Measurements from ENCODE around the gene SEMG1.

The SEMG1 gene, protein sequence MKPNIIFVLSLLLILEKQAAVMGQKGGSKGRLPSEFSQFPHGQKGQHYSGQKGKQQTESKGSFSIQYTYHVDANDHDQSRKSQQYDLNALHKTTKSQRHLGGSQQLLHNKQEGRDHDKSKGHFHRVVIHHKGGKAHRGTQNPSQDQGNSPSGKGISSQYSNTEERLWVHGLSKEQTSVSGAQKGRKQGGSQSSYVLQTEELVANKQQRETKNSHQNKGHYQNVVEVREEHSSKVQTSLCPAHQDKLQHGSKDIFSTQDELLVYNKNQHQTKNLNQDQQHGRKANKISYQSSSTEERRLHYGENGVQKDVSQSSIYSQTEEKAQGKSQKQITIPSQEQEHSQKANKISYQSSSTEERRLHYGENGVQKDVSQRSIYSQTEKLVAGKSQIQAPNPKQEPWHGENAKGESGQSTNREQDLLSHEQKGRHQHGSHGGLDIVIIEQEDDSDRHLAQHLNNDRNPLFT

DNA sequence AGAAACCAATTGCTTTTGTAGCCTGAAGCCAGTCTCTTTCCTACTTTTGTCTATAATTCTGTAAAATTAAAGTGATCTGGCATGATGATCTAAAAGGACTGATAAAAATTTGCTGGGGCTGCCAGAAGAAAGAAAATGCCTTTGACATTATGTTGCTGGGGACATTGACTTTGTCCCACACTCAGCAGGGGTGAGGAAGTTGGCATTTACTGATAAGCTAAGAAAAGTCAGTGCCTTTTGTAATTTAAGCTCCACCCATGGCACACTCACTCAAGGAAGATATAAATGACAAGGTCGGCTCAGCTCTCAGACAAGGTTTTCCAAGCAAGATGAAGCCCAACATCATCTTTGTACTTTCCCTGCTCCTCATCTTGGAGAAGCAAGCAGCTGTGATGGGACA lies at the start of gene SEMG1:
SEMG1 (plus strand) TSS at position 309 of the 400 bp plus-strand sequence; CDS start at position 330, 21 bp downstream.
- DNase-seq (ENCODE audit: low spot score): no peak

DNA sequence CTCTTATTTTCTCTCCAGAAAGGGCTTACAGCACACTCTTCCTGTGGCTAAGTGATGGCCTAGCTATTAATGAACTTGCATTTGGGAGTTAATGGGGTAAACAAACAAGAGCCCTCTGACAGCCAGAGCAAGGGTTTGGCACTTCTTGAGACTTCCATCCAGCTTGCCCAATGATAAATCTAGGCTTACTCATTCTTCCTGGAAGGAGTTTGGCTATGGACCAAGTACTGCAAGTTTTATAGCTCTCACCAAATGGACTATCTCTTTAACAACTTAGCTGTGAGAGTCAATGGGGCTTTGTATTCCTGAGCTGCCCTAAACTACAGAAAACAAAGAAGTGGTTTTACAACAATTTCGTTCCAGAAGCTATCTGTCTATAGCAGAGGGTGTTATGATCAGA lies 48.9 kb upstream of the SEMG1 start:
- no peak for DNase-seq (ENCODE audit: low spot score)
- in situ Hi-C loops (cut with MboI; ENCODE audit: low pct_unique_long_range_greater_than_20kb, low sequenced_read_pairs, unreplicated experiment): no loop called here
- no peak for TF ChIP-seq CTCF (IDR thresholded peaks at IDR 0.05; ENCODE audit: extremely low read depth, insufficient read depth, missing control alignments)

More for the DNA sequence above, at the start of gene SEMG1:
- no peak for TF ChIP-seq CTCF (IDR thresholded peaks at IDR 0.05; ENCODE audit: extremely low read depth, insufficient read depth, missing control alignments)
- in situ Hi-C loops (cut with MboI; ENCODE audit: low pct_unique_long_range_greater_than_20kb, low sequenced_read_pairs, unreplicated experiment): no loop called here

DNA sequence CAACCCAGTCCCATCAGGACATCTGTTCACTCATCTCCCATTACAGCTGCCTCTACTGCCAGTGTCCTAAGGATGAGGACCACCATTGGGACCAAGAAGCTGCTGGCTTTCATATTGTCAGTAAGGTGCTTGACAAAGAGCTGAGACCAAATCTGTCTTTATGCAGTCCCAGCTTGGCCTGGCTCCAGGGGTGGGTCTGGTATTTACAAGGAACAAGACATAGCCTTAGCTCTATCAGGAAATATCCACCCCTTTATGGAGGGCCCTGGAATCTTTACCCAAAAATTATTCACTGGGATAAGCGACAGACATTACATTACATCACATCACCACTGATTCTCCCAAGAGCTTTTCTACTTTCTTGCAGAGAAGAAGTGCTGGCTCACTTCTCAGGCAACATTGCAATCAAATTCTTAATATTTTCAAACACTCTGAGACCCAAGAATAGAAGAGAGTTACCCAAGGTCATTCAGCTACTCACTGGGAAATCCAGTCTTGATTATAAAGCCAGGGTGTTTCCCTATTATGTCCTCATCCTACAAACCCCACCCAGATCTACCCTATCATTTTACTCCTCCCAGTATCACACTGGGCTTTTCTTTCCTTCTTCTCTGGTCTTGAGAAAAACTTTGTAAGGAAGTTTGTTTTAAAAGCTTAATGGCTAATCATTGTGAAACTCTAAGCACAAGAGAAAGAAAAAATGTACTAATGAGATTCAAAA lies 43.6 kb upstream of the SEMG1 start:
- no peak for TF ChIP-seq CTCF (IDR thresholded peaks at IDR 0.05; ENCODE audit: extremely low read depth, insufficient read depth, missing control alignments)
- in situ Hi-C loops (cut with MboI; ENCODE audit: low pct_unique_long_range_greater_than_20kb, low sequenced_read_pairs, unreplicated experiment): no loop called here

DNA sequence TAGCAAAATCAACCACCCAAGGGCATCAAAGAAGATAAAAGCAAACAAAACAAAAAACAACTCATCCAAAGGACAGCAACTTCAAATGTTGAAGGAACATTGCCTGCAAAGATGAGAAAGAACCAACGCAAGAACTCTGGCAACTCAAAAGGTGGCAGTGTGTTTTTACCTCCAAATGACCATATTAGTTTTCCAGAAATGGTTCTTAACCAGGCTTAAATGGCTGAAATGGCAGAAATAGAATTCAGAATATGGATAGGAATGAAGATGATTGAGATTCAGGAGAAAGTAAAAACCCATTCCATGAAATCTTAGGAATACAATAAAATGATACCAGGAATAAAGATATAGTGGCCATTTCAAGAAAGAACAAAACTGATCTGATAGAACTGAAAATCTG lies 41.9 kb upstream of the SEMG1 start:
- no peak for DNase-seq (ENCODE audit: low spot score)
- in situ Hi-C loops (cut with MboI; ENCODE audit: low pct_unique_long_range_greater_than_20kb, low sequenced_read_pairs, unreplicated experiment): no loop called here
- TF ChIP-seq CTCF (IDR thresholded peaks at IDR 0.05; ENCODE audit: extremely low read depth, insufficient read depth, missing control alignments): no peak

More for the DNA sequence above, 43.6 kb upstream of the SEMG1 start:
- DNase-seq (ENCODE audit: low spot score): no peak

GRCh38 chr20:45173522-45173921 lies 33.3 kb upstream of the SEMG1 start:
- DNase-seq (ENCODE audit: low spot score): no peak
- in situ Hi-C loops (cut with MboI; ENCODE audit: low pct_unique_long_range_greater_than_20kb, low sequenced_read_pairs, unreplicated experiment): no loop called here
- TF ChIP-seq CTCF (IDR thresholded peaks at IDR 0.05; ENCODE audit: extremely low read depth, insufficient read depth, missing control alignments): no peak

- in situ Hi-C loops (cut with MboI; ENCODE audit: low pct_unique_long_range_greater_than_20kb, low sequenced_read_pairs, unreplicated experiment): no loop called here
- no peak for DNase-seq (ENCODE audit: low spot score)
- TF ChIP-seq CTCF (IDR thresholded peaks at IDR 0.05; ENCODE audit: extremely low read depth, insufficient read depth, missing control alignments): no peak
Observed at GRCh38 chr20:45174434-45175364, 32.1 kb upstream of the SEMG1 start, which contains the start of gene PI3. TSS of gene PI3 (plus strand) at chr20:45174902. CDS start at chr20:45174923, 21 bp downstream.
